GM18873 (cell line): ENCODE results near the gene GPN2.
"Not testable (repeated sequence)": the region's sequence is repeated elsewhere in the genome, so short reads cannot be mapped to it uniquely, and the experiment has no call there.

Experiments used
- ATAC-seq: cut with Tn5 transposase; IDR thresholded peaks from one replicate; pipeline ENCODE4 v1.9.1; 2021; ENCODE audit warnings: mild to moderate bottlenecking, moderate library complexity, moderate number of reproducible peaks; ENCODE audit not compliant: unreplicated experiment, low FRiP score

Gene GPN2

GRCh38 chr1:26907071-26907917 lies 17.2 kb upstream of the GPN2 start:
- ATAC-seq, result no peak

- ATAC-seq, result no peak
Observed at GRCh38 chr1:26900815-26901511, 10.9 kb upstream of the GPN2 start.

- ATAC-seq, result no peak
Observed at GRCh38 chr1:26900001-26900814, 10.1 kb upstream of the GPN2 start, which contains the start of gene GPATCH3. Gene GPATCH3, minus strand, starts transcription at chr1:26900467. Its CDS starts 25 bp downstream, at chr1:26900442.

GRCh38 chr1:26897351-26897750 lies 7.3 kb upstream of the GPN2 start:
- ATAC-seq, result no peak

GRCh38 chr1:26894263-26894662 lies 4.2 kb upstream of the GPN2 start:
- ATAC-seq, result no peak

- ATAC-seq, result no peak
Observed at GRCh38 chr1:26890467-26890796, 349 bp upstream of the GPN2 start.

- ATAC-seq, result no peak
Observed at GRCh38 chr1:26888231-26888630, 1.9 kb downstream of the GPN2 start.

GRCh38 chr1:26887125-26887524 lies 3.0 kb downstream of the GPN2 start:
- no peak for ATAC-seq

- ATAC-seq, result no peak
Observed at GRCh38 chr1:26882696-26883463, 7.2 kb downstream of the GPN2 start.

GRCh38 chr1:26881611-26882010 lies 8.5 kb downstream of the GPN2 start:
- not testable (repeated sequence) for ATAC-seq

- no peak for ATAC-seq
Observed at GRCh38 chr1:26879793-26880192, 10.3 kb downstream of the GPN2 start.

GRCh38 chr1:26877326-26877725 lies 12.8 kb downstream of the GPN2 start:
- no peak for ATAC-seq

GRCh38 chr1:26874896-26875295 lies 15.2 kb downstream of the GPN2 start:
- ATAC-seq, result no peak

- ATAC-seq, result not testable (repeated sequence)
Observed at GRCh38 chr1:26873097-26873496, 17.0 kb downstream of the GPN2 start.

GRCh38 chr1:26864610-26865480 lies 25.2 kb downstream of the GPN2 start:
- peak; percentile 84 for ATAC-seq

GRCh38 chr1:26863685-26864077 lies 26.4 kb downstream of the GPN2 start:
- ATAC-seq, result no peak

GRCh38 chr1:26862781-26863684 lies 27.1 kb downstream of the GPN2 start, which contains the start of gene SFN:
Gene SFN, plus strand, starts transcription at chr1:26863149. Its CDS starts 64 bp downstream, at chr1:26863213.
- ATAC-seq, result no peak

GRCh38 chr1:26861889-26862378 lies 28.1 kb downstream of the GPN2 start:
- no peak for ATAC-seq
